Osteocyte (in vitro differentiated cells): ENCODE results near the gene ZMYND15. TPM values are rescaled to one million over a fixed set of nuclear protein-coding genes. Genes with fewer than 3 reads are reported as not detected.

Experiments
- DNase-seq: peaks from one replicate; pipeline ENCODE4 v3.0.0; 2021; ENCODE audit warnings: mixed read lengths; ENCODE audit not compliant: unreplicated experiment; ENCODE audit errors: extremely low spot score
- H3K27ac Mint-ChIP-seq: one replicate; pipeline ENCODE4 v1.8.0; 2021; ENCODE audit warnings: mild to moderate bottlenecking, mixed read lengths; ENCODE audit not compliant: unreplicated experiment
- H3K27me3 Mint-ChIP-seq: one replicate; pipeline ENCODE4 v1.8.0; 2021; ENCODE audit warnings: mixed read lengths; ENCODE audit not compliant: unreplicated experiment
- H3K36me3 Mint-ChIP-seq: one replicate; pipeline ENCODE4 v1.8.0; 2021; ENCODE audit warnings: mixed read lengths; ENCODE audit not compliant: unreplicated experiment
- H3K4me1 Mint-ChIP-seq: one replicate; pipeline ENCODE4 v1.8.0; 2021; ENCODE audit warnings: mixed read lengths; ENCODE audit not compliant: unreplicated experiment
- H3K4me3 Mint-ChIP-seq: one replicate; pipeline ENCODE4 v1.8.0; 2021; ENCODE audit warnings: mild to moderate bottlenecking, moderate library complexity, mixed read lengths; ENCODE audit not compliant: unreplicated experiment
- H3K9me3 Mint-ChIP-seq: one replicate; pipeline ENCODE4 v1.8.0; 2021; ENCODE audit warnings: mixed read lengths; ENCODE audit not compliant: unreplicated experiment
- CTCF ChIP-seq: fragments of 200-600 bp; sonication (generic); IDR thresholded peaks from 2 replicates; pipeline ENCODE4 v1.5.0; 2021; ENCODE audit warnings: antibody characterized with exemption, mild to moderate bottlenecking, moderate library complexity
- total RNA-seq: library from RNA; stranded (reverse); gene quantifications from 2 replicates; pipeline ENCODE4 v1.2.1, GENCODE V29; 2021

Gene ZMYND15
- total RNA-seq, 1 donor from 2014 or later = 0.99 TPM

GRCh38 chr17:4733073-4733531 is 6.5 kb upstream of the ZMYND15 start:
- Mint-ChIP-seq H3K4me1 (peaks cover 14% of the 10 kb centered on the region), H3K4me3 (no peak overlapping the region), H3K27me3 (peaks cover 11% of the 10 kb centered on the region), H3K36me3 (peaks cover 6% of the 10 kb centered on the region), H3K27ac (no peak overlapping the region), H3K9me3 (no peaks in the 10 kb centered on the region)
- DNase-seq = no peak
- TF ChIP-seq CTCF = no peak

- H3K27me3 Mint-ChIP-seq = peaks cover 16% of the 10 kb centered on the region
- no peak overlapping the region for H3K27ac Mint-ChIP-seq
- H3K36me3 Mint-ChIP-seq = peaks cover 6% of the 10 kb centered on the region
- H3K4me1 Mint-ChIP-seq = peaks cover 24% of the 10 kb centered on the region
- DNase-seq = no peak
- no peak for TF ChIP-seq CTCF
- H3K4me3 Mint-ChIP-seq = no peak overlapping the region
- H3K9me3 Mint-ChIP-seq = no peaks in the 10 kb centered on the region
These were observed 4.7 kb upstream of the ZMYND15 start for GRCh38 chr17:4734857-4735475.

- peaks cover 16% of the 10 kb centered on the region for H3K27me3 Mint-ChIP-seq
- TF ChIP-seq CTCF = no peak
- no peak overlapping the region for H3K27ac Mint-ChIP-seq
- DNase-seq = no peak
- no peaks in the 10 kb centered on the region for H3K9me3 Mint-ChIP-seq
- peaks cover 22% of the 10 kb centered on the region for H3K4me1 Mint-ChIP-seq
- peak overlapping the region; percentile 30 for H3K4me3 Mint-ChIP-seq
- H3K36me3 Mint-ChIP-seq = peaks cover 6% of the 10 kb centered on the region
These were observed 3.6 kb upstream of the ZMYND15 start for GRCh38 chr17:4735876-4736651.

GRCh38 chr17:4738136-4739121 is 1.2 kb upstream of the ZMYND15 start:
- peaks cover 16% of the 10 kb centered on the region for H3K27me3 Mint-ChIP-seq
- no peaks in the 10 kb centered on the region for H3K9me3 Mint-ChIP-seq
- TF ChIP-seq CTCF = no peak
- H3K27ac Mint-ChIP-seq = no peak overlapping the region
- H3K36me3 Mint-ChIP-seq = peaks cover 3% of the 10 kb centered on the region
- peak overlapping the region; percentile 73 for H3K4me3 Mint-ChIP-seq
- H3K4me1 Mint-ChIP-seq = peaks cover 15% of the 10 kb centered on the region
- no peak for DNase-seq
